HG02610 (cell line): ENCODE measurements around the gene LBH.
A peak's percentile ranks its signal among the peaks of the same experiment; 100 is the strongest.

Source experiments
- ATAC-seq: cut with Tn5 transposase; IDR thresholded peaks from one replicate; pipeline ENCODE4 v1.9.1; 2021; ENCODE audit warnings: mild to moderate bottlenecking, moderate library complexity; ENCODE audit not compliant: unreplicated experiment

Gene LBH

DNA sequence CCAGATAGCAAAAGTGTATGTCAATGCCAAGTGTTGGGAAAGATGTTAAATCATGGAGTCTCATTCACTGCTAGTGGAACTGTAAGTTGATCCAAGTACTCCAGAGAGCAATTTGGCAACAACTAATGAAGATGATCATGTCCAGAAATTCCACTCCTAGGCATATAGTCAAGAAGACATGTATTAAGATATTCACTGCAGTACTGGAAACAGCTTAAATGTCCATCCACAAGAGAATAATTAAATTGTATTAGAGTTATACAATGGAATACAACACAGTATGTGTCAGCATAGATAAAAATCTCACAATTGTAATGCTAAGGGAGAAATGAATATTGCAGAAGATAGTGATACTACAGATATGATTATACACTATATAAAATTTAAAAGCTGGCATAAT lies 15.2 kb upstream of the LBH start:
- ATAC-seq = no peak

DNA sequence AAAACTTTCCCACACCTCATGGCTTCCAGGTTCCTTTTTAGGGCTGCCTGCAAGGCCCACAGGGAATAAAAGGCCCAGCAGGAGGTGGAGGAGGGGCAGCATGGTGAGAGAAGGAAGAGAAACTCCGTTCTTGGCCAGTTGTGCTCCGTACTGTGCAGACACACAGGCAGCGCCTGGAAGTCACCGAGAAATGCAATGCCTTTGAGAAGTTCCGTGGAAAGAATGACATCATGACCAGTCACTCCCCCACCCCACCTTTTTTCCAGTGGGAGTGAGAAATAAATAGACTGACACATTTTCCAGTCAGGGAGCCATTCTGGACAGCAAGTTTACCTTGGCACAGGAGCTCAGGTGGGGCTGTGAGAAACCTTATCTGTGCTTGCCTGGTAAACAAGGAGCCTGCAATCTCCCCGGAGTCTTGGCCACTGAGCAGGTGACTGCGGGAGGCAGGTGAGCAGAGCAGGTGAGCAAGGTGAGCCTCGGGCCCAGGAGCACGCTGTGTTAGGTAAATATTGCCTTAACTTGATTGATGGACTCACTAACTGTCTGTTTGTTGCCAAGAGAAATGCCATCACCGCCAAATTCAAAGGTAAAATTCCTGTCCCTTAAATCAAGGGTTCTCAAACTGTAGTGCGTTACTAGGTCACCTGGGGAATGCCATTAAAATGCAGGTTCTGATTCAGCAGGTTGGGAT lies 13.5 kb upstream of the LBH start:
- ATAC-seq = peak; percentile 73

DNA sequence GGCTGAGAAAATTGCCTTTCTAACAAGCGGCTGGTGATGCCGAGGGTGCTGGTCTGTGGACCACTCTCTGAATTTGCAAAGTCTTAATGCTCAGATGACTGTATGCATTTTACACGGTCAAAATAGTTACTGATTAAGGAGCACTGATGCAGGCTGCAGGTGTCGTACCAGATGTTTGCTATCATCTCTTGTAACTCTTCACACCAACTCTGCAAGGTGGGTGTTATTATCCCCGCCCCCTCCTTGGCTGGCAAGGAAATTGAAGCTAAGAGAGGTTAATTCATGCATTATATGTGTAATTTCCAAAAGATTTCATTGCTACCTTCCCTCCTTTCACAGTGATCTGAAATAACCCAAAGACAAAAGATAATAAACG lies 13.0 kb upstream of the LBH start:
- ATAC-seq = no peak

DNA sequence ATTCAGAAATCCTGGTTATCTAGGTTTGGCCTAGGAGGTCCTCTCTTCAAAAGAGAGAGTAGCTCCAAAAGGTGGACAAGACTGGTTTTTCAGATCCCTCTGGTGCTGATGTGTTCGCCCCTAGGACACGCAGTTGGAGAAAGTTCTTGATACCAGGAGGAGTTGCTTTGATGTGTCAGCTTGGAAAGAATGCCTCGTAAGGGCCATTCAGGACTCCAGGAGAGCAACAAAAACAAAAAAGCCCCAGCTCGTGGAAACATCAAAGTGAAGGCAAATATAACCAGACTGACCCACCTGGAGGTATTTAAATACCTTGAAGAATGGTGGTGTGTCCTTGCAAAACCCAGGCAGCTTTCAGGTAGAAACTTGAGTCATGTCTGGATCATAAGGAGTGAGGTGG lies 12.5 kb upstream of the LBH start:
- no peak for ATAC-seq

DNA sequence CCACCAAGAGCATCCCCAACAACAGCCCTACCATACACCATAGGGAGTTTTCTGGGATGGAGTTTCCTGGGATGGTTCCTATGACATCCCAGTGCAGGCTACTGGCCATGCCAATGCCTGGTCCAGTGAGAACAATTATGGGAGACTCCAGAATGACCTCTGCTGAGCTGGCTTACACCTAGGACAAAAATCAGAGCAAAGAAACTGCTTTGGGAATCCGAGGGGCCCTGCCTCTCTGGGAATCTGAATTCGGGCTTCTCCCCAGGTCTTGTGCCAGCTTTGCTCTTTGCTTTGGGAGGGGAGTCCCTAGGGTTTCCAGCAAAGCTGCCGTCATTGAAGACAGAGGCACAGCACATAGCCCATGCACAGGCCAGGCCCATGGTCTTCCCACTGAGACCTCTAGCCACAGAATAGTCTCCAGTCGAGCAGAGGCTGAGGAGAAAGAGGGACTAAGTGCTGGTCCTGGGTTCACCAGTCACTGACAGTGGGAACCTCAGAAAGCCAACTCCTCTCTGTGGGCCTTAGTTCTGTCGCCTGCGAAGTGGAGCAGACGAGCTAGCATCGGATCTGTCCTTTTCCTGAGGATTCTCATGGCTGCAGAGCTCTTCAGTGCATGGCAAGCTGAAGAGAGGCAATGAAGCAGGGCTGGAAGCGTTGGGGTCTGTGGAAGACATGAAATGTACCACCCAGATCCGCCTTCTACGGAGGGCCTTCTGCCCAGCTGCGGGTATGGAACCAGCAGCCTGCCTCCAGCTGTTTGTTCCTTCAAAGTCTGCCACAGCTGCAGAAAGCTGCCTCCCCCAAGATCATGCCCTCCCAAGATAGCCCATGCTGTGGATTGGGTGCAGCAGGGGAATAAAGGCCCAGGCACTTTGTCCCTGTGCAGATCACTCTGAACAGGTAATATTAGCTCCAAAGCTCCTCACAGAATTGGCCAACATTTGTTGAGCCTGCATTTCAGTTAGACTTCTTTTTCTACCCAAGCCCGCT lies 11.2 kb upstream of the LBH start:
- ATAC-seq = no peak

DNA sequence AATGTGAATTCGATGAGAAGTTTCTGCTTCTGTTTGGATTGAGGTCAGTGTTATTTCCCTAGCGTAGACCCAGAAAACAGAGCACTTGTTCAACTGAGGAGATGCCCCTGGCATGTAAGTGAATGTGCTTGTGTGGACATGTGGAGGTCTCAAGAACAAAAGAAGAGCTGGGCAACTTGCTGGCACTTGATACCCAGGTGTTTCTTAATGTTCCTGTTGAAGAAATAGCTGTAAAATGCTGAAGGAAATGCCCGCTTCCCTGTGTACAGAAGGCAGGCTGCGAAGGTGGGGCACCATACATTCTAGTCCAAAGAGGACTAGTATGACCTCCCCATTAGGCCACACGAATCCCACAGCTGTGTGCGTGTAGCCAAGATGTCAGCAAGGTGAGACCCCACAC lies 9.8 kb upstream of the LBH start:
- ATAC-seq = no peak

DNA sequence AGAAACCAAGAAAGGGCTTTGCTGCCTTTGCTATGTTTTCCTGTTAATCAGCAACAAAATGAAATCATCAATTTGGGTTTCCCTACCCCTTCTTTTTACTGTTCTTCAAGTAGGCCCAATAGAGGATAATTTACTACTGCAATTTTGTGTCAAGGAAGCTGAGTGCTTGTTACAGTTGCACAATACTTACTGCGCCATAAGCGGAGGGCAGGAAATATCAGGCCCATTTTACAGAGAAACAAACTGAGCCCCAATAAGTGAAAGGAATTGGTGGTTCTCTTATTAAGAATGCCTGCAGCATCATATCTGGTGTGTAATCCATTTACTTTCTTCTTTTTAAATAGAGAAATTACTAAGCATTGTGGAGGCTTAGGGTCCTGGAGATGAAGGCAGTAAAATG lies 9.3 kb upstream of the LBH start:
- no peak for ATAC-seq

DNA sequence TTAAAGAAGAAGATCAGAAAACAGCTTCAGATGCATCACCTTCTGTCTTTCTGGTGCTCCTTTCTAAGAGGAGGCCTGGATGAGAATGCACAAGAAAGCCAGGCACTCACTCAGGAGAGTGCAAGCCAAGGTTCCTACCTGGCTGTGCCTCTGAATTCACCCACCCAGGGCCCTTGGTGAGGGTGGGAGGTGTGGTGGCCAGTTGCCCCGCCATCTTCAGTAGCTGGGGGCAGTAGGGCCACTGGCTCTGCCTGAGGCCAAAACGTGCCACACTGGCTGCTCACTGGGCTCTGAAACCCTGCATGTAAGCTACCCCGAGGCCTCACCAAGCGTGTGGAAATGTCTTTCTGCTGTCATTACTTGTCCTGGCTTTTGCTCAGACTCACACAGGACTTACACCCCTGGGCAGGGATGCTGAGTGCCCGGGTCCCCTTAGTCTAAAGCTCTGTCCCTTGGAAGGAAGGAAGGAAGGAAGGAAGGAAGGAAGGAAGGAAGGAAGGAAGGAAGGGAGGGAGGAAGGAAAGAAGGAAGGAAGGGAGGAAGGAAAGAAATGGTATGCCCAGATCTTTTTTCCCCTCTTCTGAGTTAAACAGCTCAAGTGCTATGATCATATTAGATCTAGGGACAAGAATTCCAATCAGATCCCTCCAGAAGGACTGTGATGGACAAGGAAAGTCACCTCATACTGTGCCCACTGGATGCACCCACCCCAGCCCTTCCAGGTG lies 8.5 kb upstream of the LBH start:
- no peak for ATAC-seq

DNA sequence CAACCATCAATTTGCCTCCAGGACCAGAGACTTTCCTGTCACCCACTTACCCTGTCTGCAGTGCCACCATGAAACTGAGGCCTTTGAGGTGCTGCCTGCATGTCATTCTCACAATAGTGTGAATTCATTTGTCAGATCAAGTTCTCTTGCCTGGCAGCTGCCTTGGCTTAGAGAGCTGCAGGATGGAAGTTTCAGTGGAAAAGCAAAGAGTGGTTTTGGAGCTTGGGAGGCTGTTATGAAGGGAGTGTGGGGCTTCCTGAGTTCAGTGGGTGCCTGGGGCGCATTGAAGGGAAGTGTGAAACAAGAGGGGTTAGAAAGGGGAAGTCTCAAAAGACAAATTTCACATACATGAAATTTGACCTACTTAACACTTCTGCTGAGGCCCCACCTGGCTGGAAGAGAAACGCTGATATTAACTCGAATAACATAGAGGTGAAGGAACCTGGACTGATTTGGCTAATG lies 7.9 kb upstream of the LBH start:
- peak; percentile 59 for ATAC-seq

DNA sequence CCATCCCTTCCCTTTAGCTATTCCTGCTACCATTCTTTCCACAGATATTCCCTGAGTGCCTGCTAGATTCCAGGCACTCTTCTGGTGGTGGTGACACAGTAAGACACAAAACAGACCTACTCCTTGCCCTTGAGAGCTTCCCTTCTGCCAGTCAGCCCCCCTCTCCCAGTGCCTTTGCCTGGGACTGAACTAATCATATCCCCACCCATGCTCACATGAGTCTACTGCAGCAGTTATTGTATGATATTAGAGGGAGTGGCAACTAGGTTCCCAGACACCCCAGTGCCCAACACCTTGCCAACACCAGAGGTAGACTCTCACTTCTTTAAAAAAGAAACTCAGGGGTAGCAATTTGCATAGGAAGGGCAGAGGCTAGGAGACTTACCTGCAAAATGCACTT lies 7.2 kb upstream of the LBH start:
- no peak for ATAC-seq

DNA sequence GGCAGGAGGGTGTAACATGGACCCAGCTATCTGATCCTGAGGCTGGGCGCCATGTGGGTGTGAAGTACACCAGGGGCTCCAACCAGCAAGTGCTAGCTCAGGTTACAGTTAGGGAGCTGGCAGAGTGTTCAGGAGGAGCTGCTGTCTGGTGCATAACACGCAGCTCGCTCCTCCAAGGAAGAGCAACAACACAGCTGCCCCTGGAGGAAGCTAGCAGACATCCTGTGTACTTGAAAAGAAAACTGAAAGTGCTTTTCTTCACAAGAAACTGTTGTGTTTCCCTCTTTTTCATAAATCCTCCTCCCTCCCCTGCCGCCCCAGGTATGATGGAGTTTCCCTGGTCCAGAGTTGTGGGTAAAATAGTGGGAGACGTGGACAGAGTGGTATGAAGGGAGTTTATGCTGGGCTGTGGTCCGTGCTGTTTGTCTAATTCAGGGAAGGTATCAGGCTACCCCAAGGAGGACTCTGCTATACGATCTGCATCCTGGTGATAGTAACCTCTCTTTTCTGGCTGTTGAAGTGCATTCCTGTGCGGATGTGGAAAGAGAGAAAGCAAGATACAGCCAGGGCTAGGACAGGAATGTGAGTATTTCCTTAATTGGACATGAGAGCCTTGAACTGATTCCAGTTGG lies 6.1 kb upstream of the LBH start:
- ATAC-seq = peak; percentile 43

DNA sequence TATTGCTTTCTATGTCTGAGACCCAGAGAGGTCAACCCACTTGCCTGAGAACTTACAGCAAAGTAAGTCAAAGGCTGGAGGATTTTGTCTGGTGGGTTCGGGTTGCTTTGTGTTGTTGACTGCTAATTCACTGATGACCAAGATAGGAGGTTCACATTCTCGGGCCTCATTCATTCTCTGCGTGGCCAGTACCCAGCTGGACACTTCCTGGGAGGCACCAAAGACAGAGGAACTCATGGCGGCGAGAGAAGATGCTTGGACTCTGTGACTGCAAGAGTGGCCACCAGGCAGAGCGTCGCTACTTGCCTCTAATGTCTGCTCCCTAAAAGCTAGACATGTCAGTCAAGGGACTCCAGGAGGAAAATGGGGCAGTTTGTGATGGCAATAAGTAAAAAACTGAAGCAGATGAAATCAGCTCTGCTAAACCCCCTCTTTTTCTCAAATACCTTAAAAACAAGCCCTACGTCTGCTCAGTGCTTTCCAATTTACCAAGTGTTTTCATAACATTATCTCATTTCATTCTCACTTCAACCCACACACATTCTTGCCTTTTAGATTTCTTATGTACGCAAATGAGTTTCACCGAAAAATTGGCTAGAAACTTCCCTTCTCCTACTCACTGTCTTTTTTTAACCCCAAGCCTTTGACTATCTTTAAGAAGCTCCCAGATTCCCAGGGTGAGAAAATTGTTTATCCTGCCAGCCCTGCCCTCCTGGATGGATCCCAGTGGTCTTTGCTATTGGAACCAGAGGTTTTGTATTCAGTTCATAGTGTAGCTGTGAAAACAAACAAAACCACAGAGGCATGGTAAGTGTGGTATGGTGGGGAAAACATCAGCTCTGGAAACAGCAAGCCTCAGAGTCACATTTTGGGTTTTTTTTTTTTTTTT lies 4.9 kb upstream of the LBH start:
- peak; percentile 36 for ATAC-seq

DNA sequence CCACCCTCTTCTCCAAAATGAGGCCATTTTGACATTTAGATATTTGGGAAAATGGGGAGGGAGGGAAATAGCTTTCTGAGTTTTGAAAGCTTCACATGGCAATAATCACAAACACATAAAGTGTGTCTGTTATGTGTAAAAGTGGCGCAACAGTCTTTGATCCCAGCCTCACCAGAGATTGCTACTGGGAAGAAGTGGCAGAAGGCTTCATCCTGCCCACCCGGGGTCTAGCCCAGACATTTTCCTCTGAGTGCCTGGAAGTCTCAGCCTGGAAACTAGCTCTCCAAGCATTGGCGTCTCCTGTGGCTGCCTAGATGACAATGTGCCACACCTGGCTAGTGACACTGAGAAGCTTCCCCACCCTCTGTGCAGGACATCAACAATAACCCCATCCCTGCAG lies 1.7 kb upstream of the LBH start:
- no peak for ATAC-seq

DNA sequence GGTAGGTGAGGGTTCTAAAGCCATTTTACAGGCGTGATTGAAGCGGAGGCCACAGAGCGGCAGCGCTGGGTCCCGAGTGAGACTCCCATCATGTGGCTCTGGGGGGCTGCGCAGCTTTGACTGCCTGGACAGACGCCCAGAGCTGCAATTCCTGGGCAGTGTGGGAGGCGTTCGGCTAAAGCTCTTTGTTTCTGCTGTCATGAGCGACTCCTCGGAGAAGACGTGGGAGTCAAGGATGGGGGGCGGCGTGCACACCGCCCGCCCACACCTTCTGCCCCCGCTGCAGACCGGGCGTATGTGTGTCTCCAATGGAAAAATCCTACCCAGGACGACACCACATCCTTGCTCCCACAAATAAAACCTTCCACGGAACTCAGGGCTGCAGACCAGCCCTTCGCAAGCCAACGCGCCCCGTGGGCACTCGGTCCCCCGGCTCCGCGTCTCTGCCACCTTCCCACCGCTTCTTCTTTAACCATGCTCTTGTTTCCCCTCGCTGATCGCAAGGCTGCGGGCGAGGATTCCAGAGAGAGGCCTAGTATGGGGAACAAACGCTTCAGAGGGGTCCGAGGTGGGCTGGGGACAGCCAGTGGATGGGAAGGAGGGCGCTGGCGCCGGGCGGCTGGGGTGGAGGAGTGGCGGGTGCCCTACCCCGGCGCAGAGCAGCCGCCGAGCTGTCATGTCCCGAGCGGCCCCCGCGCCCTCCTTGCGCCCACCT lies 680 bp upstream of the LBH start:
- ATAC-seq = peak; percentile 12

DNA sequence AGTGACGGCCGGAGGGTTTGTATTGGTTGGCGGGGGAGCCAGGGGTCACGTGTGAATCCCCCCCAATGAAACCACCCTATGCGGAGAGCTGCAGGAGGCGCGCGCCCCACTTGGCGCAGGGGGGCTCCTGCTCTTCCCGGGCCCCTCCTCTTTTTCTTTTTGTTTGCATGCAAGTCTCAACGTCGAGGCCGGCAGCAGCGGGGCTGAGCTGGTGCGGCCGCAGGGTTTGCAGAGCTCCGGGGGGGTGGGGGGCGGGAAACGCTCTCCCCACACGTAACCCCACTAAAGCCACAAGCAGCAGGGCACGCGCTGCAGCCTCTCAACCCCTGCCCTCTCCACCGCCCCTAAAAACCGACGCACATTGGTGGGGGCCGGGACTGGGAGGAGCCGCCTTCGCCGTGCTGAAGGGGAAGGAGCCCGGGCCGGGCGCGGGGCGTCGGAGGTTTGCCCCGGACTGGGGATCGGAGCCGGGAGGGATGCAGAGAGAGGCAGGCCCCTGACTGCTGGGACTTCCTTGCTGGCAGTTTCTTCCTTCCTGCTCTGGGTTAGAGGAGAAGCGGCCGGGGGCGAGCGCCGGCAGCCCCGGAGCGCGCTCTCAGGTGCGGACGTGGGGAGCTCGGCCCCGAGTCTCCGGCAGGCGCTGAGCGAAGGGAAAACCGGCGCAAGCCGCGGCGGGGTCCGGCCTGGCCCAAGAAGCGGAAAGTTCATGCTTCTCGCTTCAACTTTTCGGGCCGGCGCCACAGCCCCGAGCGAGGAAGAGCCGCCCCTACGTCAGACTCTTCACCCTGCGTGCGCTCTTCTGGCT lies 864 bp downstream of the LBH start:
- peak; percentile 33 for ATAC-seq

DNA sequence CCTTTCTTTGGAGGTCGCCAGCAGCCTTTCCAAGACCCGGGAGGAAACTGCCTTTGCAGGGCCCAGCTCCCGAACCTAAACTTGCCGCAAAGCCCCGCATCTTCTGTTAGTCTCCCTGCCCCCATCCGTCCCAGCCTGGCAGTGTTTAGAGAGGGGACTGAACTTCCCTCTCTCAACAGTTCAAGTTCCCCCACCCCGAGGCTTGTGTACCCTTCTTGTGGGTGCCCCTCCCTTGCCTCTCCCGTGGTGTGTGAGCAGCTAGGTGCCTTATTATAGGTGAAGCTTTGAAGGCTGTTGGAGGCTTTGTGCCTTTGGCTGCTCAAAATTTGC lies 1.4 kb downstream of the LBH start:
- ATAC-seq = no peak

DNA sequence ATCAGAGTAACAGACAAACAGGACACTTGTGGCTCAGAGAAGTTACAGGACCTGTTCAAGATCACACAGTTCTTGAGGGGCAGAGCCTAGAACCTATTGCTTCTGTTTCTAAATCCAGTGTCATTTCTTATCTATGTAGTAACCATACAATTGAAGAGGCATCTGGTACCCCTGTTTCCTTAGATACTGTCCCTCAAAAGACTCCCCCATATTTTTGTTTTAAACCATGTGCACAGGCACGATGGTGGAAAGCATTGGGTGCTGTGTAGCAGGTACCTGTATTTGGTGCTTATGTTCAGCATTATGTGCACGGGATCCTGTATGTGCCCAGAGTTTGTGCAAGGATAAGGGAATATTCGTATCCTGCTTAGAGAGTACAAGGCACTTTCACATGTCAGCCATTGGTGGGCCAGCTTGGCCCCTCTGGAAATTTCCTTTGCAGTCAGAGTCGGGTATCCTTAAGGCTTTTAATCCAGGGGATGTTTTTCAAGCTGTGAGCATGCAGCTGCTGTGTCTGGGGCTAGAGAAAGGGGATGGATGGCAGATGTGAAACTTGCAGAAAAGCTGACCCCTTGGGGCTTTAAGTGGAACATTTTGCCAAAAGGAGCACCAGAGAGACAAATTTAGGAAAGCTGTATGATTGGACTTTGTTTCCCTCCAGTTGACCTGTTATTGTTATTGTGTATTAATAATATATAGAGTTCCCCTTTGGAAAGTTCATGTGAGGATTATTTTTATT lies 2.1 kb downstream of the LBH start:
- ATAC-seq = no peak
